Measurements from ENCODE around the gene AMIGO1. TPM values are rescaled to one million over a fixed set of nuclear protein-coding genes. Genes with fewer than 3 reads are reported as not detected.

AMIGO1 gene
- 19.4 TPM for total RNA-seq
- long read RNA-seq, full-length matches to known transcripts: 41 of 60 reads
- long read RNA-seq, partial matches to known transcripts: 0 of 60 reads
- long read RNA-seq, other reads (novel, unspliced or antisense): 19 of 60 reads

DNA sequence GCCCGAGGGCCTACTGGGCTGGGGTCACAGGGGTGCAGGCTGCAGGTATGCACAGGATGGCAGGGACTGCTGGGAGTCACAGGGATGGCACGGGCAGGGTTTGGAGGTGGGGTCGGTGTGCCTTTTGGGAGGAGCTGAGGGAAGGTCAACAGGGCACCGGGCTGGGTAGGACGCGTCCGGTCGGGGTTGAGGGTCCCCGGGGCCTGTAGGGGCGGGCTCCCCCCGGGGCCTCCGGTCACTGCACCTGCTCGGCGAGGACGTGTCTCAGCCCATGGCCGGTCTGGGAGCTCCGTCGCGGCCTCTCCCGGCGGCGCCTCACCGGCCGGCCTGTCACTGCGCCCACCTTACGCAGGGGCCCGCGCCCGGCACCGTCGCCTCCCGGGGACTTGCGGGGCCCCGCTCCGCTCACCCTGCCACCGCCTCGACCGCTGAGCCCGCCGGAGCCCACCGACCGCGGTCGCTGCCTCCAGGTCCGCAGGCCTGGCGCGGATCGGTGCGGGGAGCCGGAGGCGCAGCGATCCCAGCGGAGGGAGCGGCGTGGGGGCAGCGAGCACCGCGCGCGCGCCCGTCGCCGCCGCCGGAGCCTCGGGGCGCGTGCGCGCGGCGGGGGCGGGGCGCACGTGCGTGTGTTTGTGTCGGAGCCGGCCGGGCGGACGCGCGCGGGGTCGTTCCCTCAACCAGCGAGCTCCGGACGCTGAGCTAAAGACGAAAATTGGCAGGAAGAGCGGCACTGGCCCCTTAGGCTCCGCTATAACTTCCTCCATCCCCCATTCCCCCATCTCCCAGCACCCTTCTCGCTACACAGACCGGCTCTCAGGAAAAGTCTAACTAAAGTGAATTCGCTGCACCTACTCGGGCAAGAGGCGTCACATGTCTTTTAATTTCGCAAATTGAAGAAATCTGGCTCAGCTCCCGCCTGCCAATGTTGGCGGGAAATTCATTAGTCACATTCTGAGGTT is at the start of gene AMIGO1:
Gene AMIGO1 (minus strand): TSS at position 552 of the 959 bp plus-strand sequence. CDS start 815 bp downstream, outside the sequence.
- peak; percentile 71 for DNase-seq
- peak within 1 kb of the TSS; percentile 77 for H3K4me3 ChIP-seq
- no peak for TF ChIP-seq CTCF (IDR thresholded peaks at IDR 0.05; ENCODE audit: borderline replicate concordance)
- H3K27ac ChIP-seq (replicated peaks): peak within 1 kb of the TSS; percentile 75
- intact Hi-C loops (cut with micrococcal nuclease): loop anchor here (10.0 kb wide), 1 partner anchor 235 kb away; no protein-coding TSS in a partner anchor
- H3K4me1 ChIP-seq: peaks cover 34% of the 10 kb centered on the region
- H3K9me3 ChIP-seq (replicated peaks): no peaks in the 10 kb centered on the region
- no peaks in the 10 kb centered on the region for H3K27me3 ChIP-seq (ENCODE audit: low read depth)
- H3K36me3 ChIP-seq: peaks cover 9% of the 10 kb centered on the region

GRCh38 chr1:109557520-109557919 is 48.0 kb upstream of the AMIGO1 start:
- DNase-seq: no peak
- Histone ChIP-seq H3K9me3 (replicated peaks) (no peaks in the 10 kb centered on the region), H3K36me3 (no peaks in the 10 kb centered on the region), H3K4me1 (peaks cover 80% of the 10 kb centered on the region), H3K27ac (replicated peaks) (no peak overlapping the region), H3K27me3 (ENCODE audit: low read depth) (no peaks in the 10 kb centered on the region), H3K4me3 (no peak overlapping the region)
- TF ChIP-seq CTCF (IDR thresholded peaks at IDR 0.05; ENCODE audit: borderline replicate concordance): no peak
- intact Hi-C loops (cut with micrococcal nuclease): no loop called here

DNA sequence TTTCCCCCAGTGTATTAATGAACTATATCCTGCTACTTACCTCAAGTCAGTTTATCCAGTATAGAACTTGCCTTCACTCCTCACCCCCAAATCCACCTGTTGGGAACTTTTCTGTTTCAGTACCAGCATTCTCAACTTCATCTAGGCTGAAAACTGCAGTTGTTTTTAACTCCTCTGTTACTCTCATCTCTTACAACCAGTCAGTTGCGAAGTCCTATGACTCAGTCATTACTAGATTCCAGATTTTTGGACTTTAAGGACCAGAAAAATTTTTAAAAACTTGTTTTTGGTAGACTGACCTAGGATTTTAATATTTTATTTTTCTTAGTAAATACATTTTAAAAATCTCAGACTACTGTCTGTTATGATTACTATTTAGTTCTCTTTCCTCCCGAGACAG is 47.0 kb upstream of the AMIGO1 start:
- TF ChIP-seq CTCF (IDR thresholded peaks at IDR 0.05; ENCODE audit: borderline replicate concordance): no peak
- Histone ChIP-seq H3K9me3 (replicated peaks) (no peaks in the 10 kb centered on the region), H3K27ac (replicated peaks) (peak overlapping the region; percentile 33), H3K4me3 (no peak overlapping the region), H3K36me3 (no peaks in the 10 kb centered on the region), H3K27me3 (ENCODE audit: low read depth) (no peaks in the 10 kb centered on the region), H3K4me1 (peaks cover 80% of the 10 kb centered on the region)
- intact Hi-C loops (cut with micrococcal nuclease): no loop called here
- no peak for DNase-seq

- intact Hi-C loops (cut with micrococcal nuclease): loop anchor here (5.0 to 10.0 kb wide), 3 partner anchors 84 to 436 kb away; partner anchors contain the start of gene AHCYL1
- TF ChIP-seq CTCF (IDR thresholded peaks at IDR 0.05; ENCODE audit: borderline replicate concordance): no peak
These were observed 39.1 kb upstream of the AMIGO1 start, which contains the start of gene GNAI3 for GRCh38 chr1:109548321-109549267. Gene GNAI3 (plus strand): TSS chr1:109548615. CDS start chr1:109548721, 106 bp downstream.

More at GRCh38 chr1:109548321-109549267, 39.1 kb upstream of the AMIGO1 start, which contains the start of gene GNAI3:
- no peaks in the 10 kb centered on the region for H3K9me3 ChIP-seq (replicated peaks)
- DNase-seq: peak; percentile 96
- H3K36me3 ChIP-seq: no peaks in the 10 kb centered on the region
- no peaks in the 10 kb centered on the region for H3K27me3 ChIP-seq (ENCODE audit: low read depth)
- H3K4me1 ChIP-seq: peaks cover 70% of the 10 kb centered on the region
- peak within 1 kb of the TSS; percentile 93 for H3K27ac ChIP-seq (replicated peaks)
- peak within 1 kb of the TSS; percentile 91 for H3K4me3 ChIP-seq

Data from left ventricle myocardium inferior (tissue), 1 donor.